HL-60 (cell line): Measurements from ENCODE around the gene PTPRM.

ENCODE experiments used
- DNase-seq, 2 experiments: peaks; one replicate each; pipeline ENCODE4 v3.0.0-alpha.2; 2010 to 2020; ENCODE audit warnings: low read depth in 1 of 2, low spot score in 1 of 2
- H3K27ac ChIP-seq: fragments of 250-450 bp; sonication (Bioruptor Pico); replicated peaks from 2 replicates; pipeline ENCODE4 v1.5.1; 2020; ENCODE audit warnings: mild to moderate bottlenecking, moderate library complexity
- H3K27me3 ChIP-seq: fragments of 250-450 bp; sonication (Bioruptor Pico); 2 replicates; pipeline ENCODE4 v1.5.1; 2021; ENCODE audit warnings: mild to moderate bottlenecking, moderate library complexity; ENCODE audit not compliant: insufficient read depth, poor library complexity, severe bottlenecking
- H3K4me3 ChIP-seq: replicated peaks from 2 replicates; pipeline ENCODE4 v1.5.1; 2011; ENCODE audit warnings: mild to moderate bottlenecking, control low read depth, low read length; ENCODE audit not compliant: insufficient read depth
- GABPA ChIP-seq: IDR thresholded peaks from 2 replicates; pipeline ENCODE4 v1.6.1; 2012; ENCODE audit warnings: low read depth
- POLR2AphosphoS5 ChIP-seq: IDR thresholded peaks from 2 replicates; pipeline ENCODE4 v1.6.1; 2012; ENCODE audit warnings: low read depth
- SPI1 ChIP-seq: IDR thresholded peaks from 2 replicates; pipeline ENCODE4 v1.6.1; 2012; ENCODE audit warnings: low read depth, mild to moderate bottlenecking, borderline replicate concordance
- TF ChIP-seq, protein P1 (sequence below): IDR thresholded peaks from 2 replicates; pipeline ENCODE4 v1.6.1; 2012; ENCODE audit warnings: low read depth; ENCODE audit not compliant: insufficient replicate concordance
- TF ChIP-seq, protein P2 (sequence below): IDR thresholded peaks from one replicate; pipeline ENCODE4 v1.5.1; 2011; ENCODE audit warnings: low read length, control low read depth, inconsistent platforms; ENCODE audit not compliant: insufficient read depth

The PTPRM gene

DNA sequence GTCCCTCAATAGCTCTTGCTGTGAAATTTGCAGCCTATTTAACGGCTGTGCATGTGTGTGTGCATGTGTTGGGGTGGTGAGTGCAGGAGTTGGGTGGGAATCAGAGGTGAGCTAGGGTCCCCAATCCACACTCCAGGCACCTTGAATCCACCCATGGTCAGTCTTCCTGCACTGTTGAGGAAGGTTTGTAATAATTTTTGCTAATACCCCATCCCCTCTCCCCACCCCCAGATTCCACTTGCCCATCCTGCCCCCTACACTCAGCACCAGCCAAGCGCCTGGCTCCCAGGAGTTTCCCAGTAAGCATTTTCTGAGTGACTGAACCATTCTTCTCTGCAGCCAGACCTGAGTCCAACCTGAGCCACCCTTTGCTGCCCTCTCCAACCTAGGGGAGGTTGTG is 833.7 kb downstream of the PTPRM start:
- no peak overlapping the region for H3K4me3 ChIP-seq
- TF ChIP-seq GABPA (no peak), SPI1 (no peak), POLR2AphosphoS5 (no peak)
- TF ChIP-seq, protein P1, sequence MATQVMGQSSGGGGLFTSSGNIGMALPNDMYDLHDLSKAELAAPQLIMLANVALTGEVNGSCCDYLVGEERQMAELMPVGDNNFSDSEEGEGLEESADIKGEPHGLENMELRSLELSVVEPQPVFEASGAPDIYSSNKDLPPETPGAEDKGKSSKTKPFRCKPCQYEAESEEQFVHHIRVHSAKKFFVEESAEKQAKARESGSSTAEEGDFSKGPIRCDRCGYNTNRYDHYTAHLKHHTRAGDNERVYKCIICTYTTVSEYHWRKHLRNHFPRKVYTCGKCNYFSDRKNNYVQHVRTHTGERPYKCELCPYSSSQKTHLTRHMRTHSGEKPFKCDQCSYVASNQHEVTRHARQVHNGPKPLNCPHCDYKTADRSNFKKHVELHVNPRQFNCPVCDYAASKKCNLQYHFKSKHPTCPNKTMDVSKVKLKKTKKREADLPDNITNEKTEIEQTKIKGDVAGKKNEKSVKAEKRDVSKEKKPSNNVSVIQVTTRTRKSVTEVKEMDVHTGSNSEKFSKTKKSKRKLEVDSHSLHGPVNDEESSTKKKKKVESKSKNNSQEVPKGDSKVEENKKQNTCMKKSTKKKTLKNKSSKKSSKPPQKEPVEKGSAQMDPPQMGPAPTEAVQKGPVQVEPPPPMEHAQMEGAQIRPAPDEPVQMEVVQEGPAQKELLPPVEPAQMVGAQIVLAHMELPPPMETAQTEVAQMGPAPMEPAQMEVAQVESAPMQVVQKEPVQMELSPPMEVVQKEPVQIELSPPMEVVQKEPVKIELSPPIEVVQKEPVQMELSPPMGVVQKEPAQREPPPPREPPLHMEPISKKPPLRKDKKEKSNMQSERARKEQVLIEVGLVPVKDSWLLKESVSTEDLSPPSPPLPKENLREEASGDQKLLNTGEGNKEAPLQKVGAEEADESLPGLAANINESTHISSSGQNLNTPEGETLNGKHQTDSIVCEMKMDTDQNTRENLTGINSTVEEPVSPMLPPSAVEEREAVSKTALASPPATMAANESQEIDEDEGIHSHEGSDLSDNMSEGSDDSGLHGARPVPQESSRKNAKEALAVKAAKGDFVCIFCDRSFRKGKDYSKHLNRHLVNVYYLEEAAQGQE: no peak
- TF ChIP-seq, protein P2, sequence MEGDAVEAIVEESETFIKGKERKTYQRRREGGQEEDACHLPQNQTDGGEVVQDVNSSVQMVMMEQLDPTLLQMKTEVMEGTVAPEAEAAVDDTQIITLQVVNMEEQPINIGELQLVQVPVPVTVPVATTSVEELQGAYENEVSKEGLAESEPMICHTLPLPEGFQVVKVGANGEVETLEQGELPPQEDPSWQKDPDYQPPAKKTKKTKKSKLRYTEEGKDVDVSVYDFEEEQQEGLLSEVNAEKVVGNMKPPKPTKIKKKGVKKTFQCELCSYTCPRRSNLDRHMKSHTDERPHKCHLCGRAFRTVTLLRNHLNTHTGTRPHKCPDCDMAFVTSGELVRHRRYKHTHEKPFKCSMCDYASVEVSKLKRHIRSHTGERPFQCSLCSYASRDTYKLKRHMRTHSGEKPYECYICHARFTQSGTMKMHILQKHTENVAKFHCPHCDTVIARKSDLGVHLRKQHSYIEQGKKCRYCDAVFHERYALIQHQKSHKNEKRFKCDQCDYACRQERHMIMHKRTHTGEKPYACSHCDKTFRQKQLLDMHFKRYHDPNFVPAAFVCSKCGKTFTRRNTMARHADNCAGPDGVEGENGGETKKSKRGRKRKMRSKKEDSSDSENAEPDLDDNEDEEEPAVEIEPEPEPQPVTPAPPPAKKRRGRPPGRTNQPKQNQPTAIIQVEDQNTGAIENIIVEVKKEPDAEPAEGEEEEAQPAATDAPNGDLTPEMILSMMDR: no peak
- no peak for DNase-seq
- H3K27me3 ChIP-seq: no peaks in the 10 kb centered on the region
- no peak overlapping the region for H3K27ac ChIP-seq

DNA sequence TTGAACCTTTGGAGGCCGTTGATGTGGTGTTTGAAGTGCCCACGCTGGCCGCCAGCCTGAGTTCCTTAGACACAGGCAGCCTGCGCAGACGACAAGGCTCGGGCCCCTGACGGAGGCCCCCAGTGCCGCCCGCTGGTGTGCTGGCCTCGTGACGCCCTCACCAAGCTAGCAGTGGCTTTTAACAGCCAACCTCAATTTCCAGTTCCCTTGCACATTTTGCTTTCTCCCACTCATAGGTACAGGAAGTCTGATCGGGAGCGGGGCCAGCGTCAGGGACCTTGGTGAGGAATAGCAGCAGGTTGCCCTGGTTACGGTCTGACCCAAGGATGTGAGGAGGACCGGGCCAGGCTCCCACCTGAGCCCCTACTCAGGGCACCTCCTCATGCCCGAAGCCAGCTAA is 834.5 kb downstream of the PTPRM start:
- Histone ChIP-seq H3K27me3 (no peaks in the 10 kb centered on the region), H3K4me3 (no peak overlapping the region), H3K27ac (no peak overlapping the region)
- no peak for DNase-seq
- TF ChIP-seq, protein P1: no peak
- TF ChIP-seq, protein P2: no peak
- TF ChIP-seq POLR2AphosphoS5 (no peak), GABPA (no peak), SPI1 (no peak)

DNA sequence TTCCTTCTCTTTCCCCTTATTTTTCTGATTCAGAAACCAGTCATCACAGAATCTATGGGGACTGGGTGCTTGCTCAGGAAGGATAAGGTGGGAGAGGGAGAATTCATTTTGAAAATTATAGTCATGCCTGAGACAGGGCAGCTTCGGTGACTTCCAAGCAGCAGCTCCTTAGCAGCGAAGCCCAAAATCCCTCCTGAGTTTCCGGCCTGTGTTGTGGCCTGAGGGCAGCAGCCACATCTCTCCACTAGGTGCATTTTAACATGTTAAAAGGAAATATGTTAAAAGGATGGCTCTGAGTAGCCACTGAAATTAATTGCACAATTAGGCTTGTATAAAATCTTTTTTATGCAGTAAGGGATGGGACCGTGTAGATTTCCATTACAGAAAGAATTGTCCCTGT is 835.1 kb downstream of the PTPRM start:
- TF ChIP-seq, protein P2: no peak
- Histone ChIP-seq H3K4me3 (no peak overlapping the region), H3K27ac (no peak overlapping the region), H3K27me3 (no peaks in the 10 kb centered on the region)
- no peak for DNase-seq

DNA sequence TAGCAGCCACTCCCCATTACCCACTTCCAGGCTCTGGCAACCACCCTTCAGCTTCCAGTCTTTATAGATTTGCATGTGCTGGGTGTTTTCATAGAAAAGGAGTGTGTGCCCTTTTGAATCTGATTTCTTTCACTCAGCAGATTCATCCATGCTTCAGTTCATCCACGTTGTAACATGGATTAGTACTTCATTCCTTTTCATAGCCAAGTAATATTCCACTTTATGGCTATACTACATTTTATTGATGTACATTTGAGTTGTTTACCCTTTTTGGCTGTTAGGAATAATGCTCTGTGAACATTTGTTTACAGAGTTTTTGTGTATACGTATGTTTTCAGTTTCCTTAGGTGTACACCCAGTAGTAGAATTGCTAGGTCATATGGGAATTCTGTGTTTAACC is 836.6 kb downstream of the PTPRM start:
- H3K27me3 ChIP-seq: no peaks in the 10 kb centered on the region
- H3K27ac ChIP-seq: no peak overlapping the region
- H3K4me3 ChIP-seq: no peak overlapping the region
- TF ChIP-seq GABPA (no peak), SPI1 (no peak)
- TF ChIP-seq, protein P2: no peak
- TF ChIP-seq, protein P1: no peak
- DNase-seq: no peak
